ENCODE data around the gene IZUMO1.
A peak's percentile ranks its signal among the peaks of the same experiment; 100 is the strongest.

IZUMO1 gene

DNA sequence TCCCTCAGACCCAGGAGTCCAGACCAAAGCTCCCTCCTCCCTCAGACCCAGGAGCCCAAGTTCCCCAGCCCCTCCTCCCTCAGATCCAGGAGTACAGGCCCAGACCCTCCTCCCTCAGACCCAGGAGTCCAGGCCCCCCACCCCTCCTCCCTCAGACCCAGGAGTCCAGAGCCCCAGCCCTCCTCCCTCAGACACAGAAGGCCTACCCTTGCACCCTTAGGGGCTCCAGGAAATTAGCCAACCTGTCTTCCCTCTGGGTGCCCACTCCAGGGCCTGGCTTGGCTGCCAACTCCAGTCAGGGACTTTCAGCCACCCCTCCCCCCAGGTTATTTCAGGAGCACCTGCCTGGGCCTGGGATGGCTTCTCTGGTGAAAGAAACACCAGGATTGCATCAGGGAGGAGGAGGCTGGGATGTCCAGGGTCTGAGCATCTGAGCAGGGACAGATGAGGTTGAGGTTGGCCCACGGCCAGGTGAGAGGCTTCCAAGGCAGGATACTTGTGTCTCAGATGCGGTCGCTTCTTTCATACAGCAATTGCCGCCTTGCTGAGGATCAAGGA lies 8.5 kb upstream of the IZUMO1 start, which contains the start of gene FGF21:
Gene FGF21, plus strand, starts transcription at position 441 of the 558 bp plus-strand sequence. CDS start 713 bp downstream, outside the sequence.
- no peak within 1 kb of the TSS for H2AFZ ChIP-seq (ENCODE audit: low read depth, low read length)
- H3K4me1 ChIP-seq (ENCODE audit: control insufficient read depth, insufficient read depth, low read depth, low read length): peaks cover 13% of the 10 kb centered on the region
- H3K4ac ChIP-seq (ENCODE audit: low read depth in 1 of 2, low read length in 2 of 2): no peak within 1 kb of the TSS
- H2BK12ac ChIP-seq (ENCODE audit: low read length in 2 of 2): no peak within 1 kb of the TSS
- no peak within 1 kb of the TSS for H3K9ac ChIP-seq (ENCODE audit: low read length)
- no peak within 1 kb of the TSS for H3K18ac ChIP-seq (ENCODE audit: low read depth in 1 of 2, low read length in 2 of 2)
- no peaks in the 10 kb centered on the region for H3K36me3 ChIP-seq (ENCODE audit: control insufficient read depth in 1 of 2, insufficient read depth in 2 of 2, low read depth in 1 of 2, low read length in 2 of 2)
- no peak within 1 kb of the TSS for H3K23ac ChIP-seq (ENCODE audit: low read length in 2 of 2)
- H4K8ac ChIP-seq (ENCODE audit: low read length): no peak within 1 kb of the TSS
- no peaks in the 10 kb centered on the region for H3K79me1 ChIP-seq (replicated peaks; ENCODE audit: low read length, poor library complexity, severe bottlenecking)
- peaks cover 29 to 51% of the 10 kb centered on the region in 2 experiments for H3K27me3 ChIP-seq (ENCODE audit: control insufficient read depth in 1 of 2, insufficient read depth in 1 of 2, low read length in 2 of 2)
- H2AK5ac ChIP-seq (ENCODE audit: low read length, severe bottlenecking): no peak within 1 kb of the TSS
- 92% methylated on average over 4 of the region's 4 CpGs for WGBS
- no peak within 1 kb of the TSS for H2BK120ac ChIP-seq (ENCODE audit: low read depth, low read length)
- H2BK15ac ChIP-seq (ENCODE audit: low read depth, poor library complexity, severe bottlenecking): no peak within 1 kb of the TSS
- H3K27ac ChIP-seq (ENCODE audit: low read length, poor library complexity, severe bottlenecking): no peak within 1 kb of the TSS
- no peak within 1 kb of the TSS for H3K4me2 ChIP-seq (ENCODE audit: low read length, poor library complexity, severe bottlenecking)
- no peak within 1 kb of the TSS for H2BK5ac ChIP-seq (ENCODE audit: low read depth, low read length, poor library complexity, severe bottlenecking)
- DNase-seq: no peak
- no peak within 1 kb of the TSS for H4K91ac ChIP-seq (ENCODE audit: low read length)
- no peaks in the 10 kb centered on the region for H3K9me3 ChIP-seq (ENCODE audit: control insufficient read depth, low read length)
- no peak within 1 kb of the TSS for H3K14ac ChIP-seq (ENCODE audit: low read length in 2 of 2)
- H3K4me3 ChIP-seq (ENCODE audit: insufficient read depth in 1 of 2, low read depth in 1 of 2, low read length in 2 of 2): no peak within 1 kb of the TSS

DNA sequence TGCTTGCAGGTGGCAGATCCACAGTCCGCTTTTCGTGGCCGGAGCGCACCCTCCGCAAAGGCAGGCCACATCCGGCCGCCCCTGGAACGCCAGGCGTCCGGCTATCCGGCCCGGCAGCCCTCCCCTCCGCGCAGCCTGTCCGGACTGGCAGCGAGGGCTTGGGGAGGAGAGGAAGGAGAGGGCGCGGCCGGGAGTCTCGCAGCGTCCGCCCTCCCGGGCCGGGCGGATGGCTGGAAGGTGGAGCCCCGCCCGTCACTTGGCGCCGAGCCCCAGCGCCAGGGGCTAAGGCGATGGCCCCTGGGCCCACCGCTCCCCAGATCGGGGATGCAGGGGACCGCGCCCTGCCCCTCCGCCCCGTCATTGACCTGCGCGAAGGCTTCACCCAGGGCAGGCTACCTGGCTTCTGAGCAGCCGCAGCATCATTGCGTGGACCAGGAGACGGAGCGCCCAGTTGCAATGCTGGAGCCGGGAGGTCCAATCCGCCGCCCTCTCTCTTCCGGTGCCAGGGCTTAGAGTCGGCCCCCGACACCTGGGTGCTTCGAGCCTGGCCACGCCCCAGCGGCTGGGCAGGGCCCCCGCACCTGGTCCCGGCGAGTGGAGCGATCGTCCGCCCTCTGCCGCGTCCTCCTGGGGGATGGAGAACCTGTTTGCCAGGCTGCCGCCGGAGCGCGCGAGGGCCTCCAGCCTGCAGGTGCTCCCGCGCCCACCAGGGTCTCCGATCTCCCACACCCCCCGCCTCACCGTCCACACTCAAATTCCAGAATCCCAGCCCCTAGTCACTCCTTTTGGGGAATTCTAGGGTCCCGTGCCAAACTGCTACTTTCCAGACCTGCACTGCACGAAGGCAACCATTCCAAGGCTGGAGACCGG lies 6.0 kb upstream of the IZUMO1 start, which contains the start of gene FUT1:
Gene FUT1, minus strand, starts transcription at position 146 of the 870 bp plus-strand sequence. CDS start 1,360 bp downstream, outside the sequence.
- H2AK5ac ChIP-seq (ENCODE audit: low read length, severe bottlenecking): no peak within 1 kb of the TSS
- peak within 1 kb of the TSS in 1 of 2 experiments; percentile 21 for H2BK12ac ChIP-seq (ENCODE audit: low read length in 2 of 2)
- H3K79me1 ChIP-seq (replicated peaks; ENCODE audit: low read length, poor library complexity, severe bottlenecking): no peaks in the 10 kb centered on the region
- no peak within 1 kb of the TSS for H3K9ac ChIP-seq (ENCODE audit: low read length)
- peak; percentile 39 for DNase-seq
- peak within 1 kb of the TSS; percentile 72 for H3K4me2 ChIP-seq (ENCODE audit: low read length, poor library complexity, severe bottlenecking)
- no peak within 1 kb of the TSS for H2BK15ac ChIP-seq (ENCODE audit: low read depth, poor library complexity, severe bottlenecking)
- H3K18ac ChIP-seq (ENCODE audit: low read depth in 1 of 2, low read length in 2 of 2): peak within 1 kb of the TSS in 1 of 2 experiments; percentile 18
- no peak within 1 kb of the TSS for H3K14ac ChIP-seq (ENCODE audit: low read length in 2 of 2)
- no peak within 1 kb of the TSS for H3K4me3 ChIP-seq (ENCODE audit: insufficient read depth in 1 of 2, low read depth in 1 of 2, low read length in 2 of 2)
- 3% methylated on average over 62 of the region's 73 CpGs for WGBS
- H3K9me3 ChIP-seq (ENCODE audit: control insufficient read depth, low read length): no peaks in the 10 kb centered on the region
- peaks cover 16% of the 10 kb centered on the region for H3K4me1 ChIP-seq (ENCODE audit: control insufficient read depth, insufficient read depth, low read depth, low read length)
- no peak within 1 kb of the TSS for H4K91ac ChIP-seq (ENCODE audit: low read length)
- no peak within 1 kb of the TSS for H2BK5ac ChIP-seq (ENCODE audit: low read depth, low read length, poor library complexity, severe bottlenecking)
- no peak within 1 kb of the TSS for H3K27ac ChIP-seq (ENCODE audit: low read length, poor library complexity, severe bottlenecking)
- no peak within 1 kb of the TSS for H2BK120ac ChIP-seq (ENCODE audit: low read depth, low read length)
- peak within 1 kb of the TSS; percentile 3 for H2AFZ ChIP-seq (ENCODE audit: low read depth, low read length)
- no peak within 1 kb of the TSS for H3K4ac ChIP-seq (ENCODE audit: low read depth in 1 of 2, low read length in 2 of 2)
- H4K8ac ChIP-seq (ENCODE audit: low read length): peak within 1 kb of the TSS; percentile 55
- H3K36me3 ChIP-seq (ENCODE audit: control insufficient read depth in 1 of 2, insufficient read depth in 2 of 2, low read depth in 1 of 2, low read length in 2 of 2): no peaks in the 10 kb centered on the region
- peaks cover 30 to 62% of the 10 kb centered on the region in 2 experiments for H3K27me3 ChIP-seq (ENCODE audit: control insufficient read depth in 1 of 2, insufficient read depth in 1 of 2, low read length in 2 of 2)
- H3K23ac ChIP-seq (ENCODE audit: low read length in 2 of 2): no peak within 1 kb of the TSS

DNA sequence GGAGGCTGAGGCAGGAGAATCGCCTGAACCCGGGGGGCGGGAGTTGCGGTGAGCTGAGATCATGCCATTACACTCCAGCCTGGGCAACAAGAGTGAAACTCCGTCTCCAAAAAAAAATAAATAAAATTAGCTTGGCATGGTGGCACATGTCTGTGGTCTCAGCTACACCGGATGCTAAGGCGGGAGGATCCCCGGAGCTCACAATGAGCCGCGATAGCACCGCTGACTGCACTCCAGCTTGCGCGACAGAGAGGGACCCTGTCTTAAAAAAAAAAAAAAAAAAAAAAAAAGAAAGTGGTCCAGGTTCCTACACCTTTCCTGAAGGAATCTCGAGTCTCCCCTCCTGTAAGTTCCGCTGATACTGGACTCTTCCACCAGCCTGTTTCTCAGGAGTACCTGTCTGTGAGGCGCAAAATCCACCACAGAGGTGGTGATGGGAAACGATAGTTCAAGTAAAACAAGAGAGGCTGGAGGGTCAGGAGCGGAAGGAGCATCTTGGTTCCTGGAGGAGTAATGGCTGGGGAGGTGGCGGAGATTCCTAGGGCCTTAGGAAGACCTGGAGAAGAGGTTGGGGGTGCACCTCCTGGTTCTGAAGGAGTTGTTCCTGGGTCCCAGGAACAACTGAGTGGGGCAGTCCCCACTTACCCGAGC lies 5.3 kb upstream of the IZUMO1 start:
- Histone ChIP-seq H3K27ac (ENCODE audit: low read length, poor library complexity, severe bottlenecking) (no peak overlapping the region), H3K79me1 (replicated peaks; ENCODE audit: low read length, poor library complexity, severe bottlenecking) (no peaks in the 10 kb centered on the region), H3K14ac (ENCODE audit: low read length in 2 of 2) (no peak overlapping the region), H3K9ac (ENCODE audit: low read length) (no peak overlapping the region), H2BK15ac (ENCODE audit: low read depth, poor library complexity, severe bottlenecking) (no peak overlapping the region), H3K4me3 (ENCODE audit: insufficient read depth in 1 of 2, low read depth in 1 of 2, low read length in 2 of 2) (no peak overlapping the region), H4K91ac (ENCODE audit: low read length) (no peak overlapping the region), H3K36me3 (ENCODE audit: control insufficient read depth in 1 of 2, insufficient read depth in 2 of 2, low read depth in 1 of 2, low read length in 2 of 2) (no peaks in the 10 kb centered on the region), H2BK120ac (ENCODE audit: low read depth, low read length) (no peak overlapping the region), H3K4me2 (ENCODE audit: low read length, poor library complexity, severe bottlenecking) (peak overlapping the region; percentile 72), H3K4me1 (ENCODE audit: control insufficient read depth, insufficient read depth, low read depth, low read length) (peaks cover 22% of the 10 kb centered on the region), H3K27me3 (ENCODE audit: control insufficient read depth in 1 of 2, insufficient read depth in 1 of 2, low read length in 2 of 2) (peaks cover 30 to 62% of the 10 kb centered on the region in 2 experiments), H3K23ac (ENCODE audit: low read length in 2 of 2) (no peak overlapping the region), H2BK12ac (ENCODE audit: low read length in 2 of 2) (peak overlapping the region in 1 of 2 experiments; percentile 21), H2AK5ac (ENCODE audit: low read length, severe bottlenecking) (no peak overlapping the region), H2AFZ (ENCODE audit: low read depth, low read length) (peak overlapping the region; percentile 3), H3K9me3 (ENCODE audit: control insufficient read depth, low read length) (no peaks in the 10 kb centered on the region), H3K4ac (ENCODE audit: low read depth in 1 of 2, low read length in 2 of 2) (no peak overlapping the region), H4K8ac (ENCODE audit: low read length) (peak overlapping the region; percentile 55), H2BK5ac (ENCODE audit: low read depth, low read length, poor library complexity, severe bottlenecking) (no peak overlapping the region), H3K18ac (ENCODE audit: low read depth in 1 of 2, low read length in 2 of 2) (peak overlapping the region in 1 of 2 experiments; percentile 18)
- 34% methylated on average over 20 of the region's 20 CpGs for WGBS
- DNase-seq: no peak

Data from mesenchymal stem cell (in vitro differentiated cells and primary cell).